Body of pancreas (tissue), 4 donors: Measurements from ENCODE around the gene RBP3. TPM values are rescaled to one million over a fixed set of nuclear protein-coding genes. Genes with fewer than 3 reads are reported as not detected.

Source experiments
- ATAC-seq: fragments of 150-250 bp; one replicate; pipeline ENCODE4 v1.9.1; 2016
- DNase-seq, 4 donors: peaks; one replicate each; pipeline ENCODE4 v3.0.0-alpha.2; 2019
- H3K27ac ChIP-seq, 4 donors: fragments of 200-600 bp; sonication (generic); 1 replicate in 3 of 4; 2 replicates in 1 of 4; pipeline versions ENCODE4 v1.5.1 to v1.6.1; 2016 to 2019; ENCODE audit warnings: mild to moderate bottlenecking in 1 of 4, mixed read lengths in 1 of 4, moderate library complexity in 1 of 4
- H3K27me3 ChIP-seq, 2 donors: fragments of 200-600 bp; sonication (generic); one replicate each; pipeline ENCODE4 v1.6.0; 2016; ENCODE audit warnings: mild to moderate bottlenecking in 1 of 2
- H3K36me3 ChIP-seq, 2 donors: fragments of 200-600 bp; sonication (generic); replicated peaks in 1 of 2; 2 replicates each; pipeline ENCODE4 v1.5.1; 2016; ENCODE audit warnings: low read depth in 2 of 2; ENCODE audit not compliant: insufficient read depth in 1 of 2
- H3K4me1 ChIP-seq: fragments of 200-600 bp; sonication (generic); one replicate; pipeline ENCODE4 v1.6.0; 2016
- H3K4me3 ChIP-seq, 2 donors: fragments of 200-600 bp; sonication (generic); 1 replicate in 1 of 2; 2 replicates in 1 of 2; pipeline ENCODE4 v1.5.1; 2016 to 2019
- H3K9me3 ChIP-seq, 3 donors: fragments of 200-600 bp; sonication (generic); 1 replicate in 2 of 3; 2 replicates in 1 of 3; pipeline ENCODE4 v1.5.1; 2016
- CTCF ChIP-seq, 7 experiments: fragments of 450-650 bp in 4 of 7; fragments of 200-600 bp in 3 of 7; sonication (generic) in 3 of 7; IDR thresholded peaks; one replicate each; pipeline ENCODE4 v1.5.1; 2016 to 2019; ENCODE audit warnings: antibody characterized with exemption in 7 of 7
- POLR2A ChIP-seq, 3 donors: fragments of 450-650 bp; IDR thresholded peaks; one replicate each; pipeline ENCODE4 v1.6.1; 2016; ENCODE audit warnings: antibody characterized with exemption in 3 of 3, mild to moderate bottlenecking in 2 of 3
- WGBS, 2 donors: methylation state at CpG; one replicate each; pipeline ENCODE4 v1.1.5; 2017; 5-methylcytosine and 5-hydroxymethylcytosine counted together
- intact Hi-C: fragments of 100-400 bp; cut with DNase I; formaldehyde crosslinking; loops from one replicate; pipeline ENCODE4 v1.15.1; 2023
- total RNA-seq, 2 donors: library from RNA; depleted of rRNA; stranded (reverse); fragments of >200 nt; gene quantifications; one replicate each; pipeline ENCODE4 v1.1.0, GENCODE V29; 2016

Gene RBP3
- total RNA-seq, 2 donors from 2014 or later: not detected

GRCh38 chr10:47351899-47352815 lies 4.0 kb downstream of the RBP3 start:
- no peak for DNase-seq
- H3K9me3 ChIP-seq: no peaks in the 10 kb centered on the region
- no peaks in the 10 kb centered on the region for H3K4me1 ChIP-seq
- no peaks in the 10 kb centered on the region for H3K36me3 ChIP-seq
- H3K27ac ChIP-seq: no peak overlapping the region
- no peak for TF ChIP-seq POLR2A (IDR thresholded peaks at IDR 0.05)
- no peak for TF ChIP-seq CTCF (IDR thresholded peaks at IDR 0.05)
- intact Hi-C loops: no loop called here
- H3K27me3 ChIP-seq: no peaks in the 10 kb centered on the region
- no peak overlapping the region for H3K4me3 ChIP-seq
- no peak for ATAC-seq
- WGBS, 2 donors: 74 to 79% methylated on average over 12 to 13 of the region's 14 CpGs

GRCh38 chr10:47353351-47353750 lies 5.2 kb downstream of the RBP3 start:
- no peaks in the 10 kb centered on the region for H3K36me3 ChIP-seq
- no peaks in the 10 kb centered on the region for H3K4me1 ChIP-seq
- 78 to 90% methylated on average over 4 to 6 of the region's 6 CpGs for WGBS, 2 donors
- TF ChIP-seq POLR2A (IDR thresholded peaks at IDR 0.05): no peak
- no peak for TF ChIP-seq CTCF (IDR thresholded peaks at IDR 0.05)
- DNase-seq: no peak
- no peaks in the 10 kb centered on the region for H3K9me3 ChIP-seq
- no peak overlapping the region for H3K27ac ChIP-seq
- no peak for ATAC-seq
- H3K27me3 ChIP-seq: no peaks in the 10 kb centered on the region
- H3K4me3 ChIP-seq: no peak overlapping the region
- intact Hi-C loops: no loop called here

- WGBS, 2 donors: 55 to 63% methylated on average over 3 to 4 of the region's 4 CpGs
- no peak overlapping the region for H3K4me3 ChIP-seq
- intact Hi-C loops: no loop called here
- H3K36me3 ChIP-seq: no peaks in the 10 kb centered on the region
- H3K4me1 ChIP-seq: no peaks in the 10 kb centered on the region
- H3K27me3 ChIP-seq: no peaks in the 10 kb centered on the region
- no peak for TF ChIP-seq POLR2A (IDR thresholded peaks at IDR 0.05)
- no peak for TF ChIP-seq CTCF (IDR thresholded peaks at IDR 0.05)
- ATAC-seq (no peak), DNase-seq (no peak)
- no peak overlapping the region for H3K27ac ChIP-seq
- H3K9me3 ChIP-seq: no peaks in the 10 kb centered on the region
Observed at GRCh38 chr10:47354165-47354564, 6.0 kb downstream of the RBP3 start.

- H3K27me3 ChIP-seq: no peaks in the 10 kb centered on the region
- intact Hi-C loops: no loop called here
- ATAC-seq (no peak), DNase-seq (no peak)
- H3K27ac ChIP-seq: no peak overlapping the region
- no peaks in the 10 kb centered on the region for H3K9me3 ChIP-seq
- no peaks in the 10 kb centered on the region for H3K4me1 ChIP-seq
- H3K4me3 ChIP-seq: no peak overlapping the region
- H3K36me3 ChIP-seq: no peaks in the 10 kb centered on the region
- 52 to 73% methylated on average over 1 of the region's 1 CpG for WGBS, 2 donors
- TF ChIP-seq POLR2A (IDR thresholded peaks at IDR 0.05): no peak
Observed at GRCh38 chr10:47354900-47355299, 6.7 kb downstream of the RBP3 start.

GRCh38 chr10:47356708-47357107 lies 8.5 kb downstream of the RBP3 start:
- ATAC-seq (no peak), DNase-seq (no peak)
- 64% methylated on average over 5 of the region's 5 CpGs for WGBS, 2 donors
- H3K36me3 ChIP-seq: no peaks in the 10 kb centered on the region
- TF ChIP-seq POLR2A (IDR thresholded peaks at IDR 0.05): no peak
- TF ChIP-seq CTCF (IDR thresholded peaks at IDR 0.05): no peak
- H3K9me3 ChIP-seq: no peaks in the 10 kb centered on the region
- no peaks in the 10 kb centered on the region for H3K27me3 ChIP-seq
- no peaks in the 10 kb centered on the region for H3K4me1 ChIP-seq
- H3K4me3 ChIP-seq: no peak overlapping the region
- intact Hi-C loops: no loop called here
- no peak overlapping the region for H3K27ac ChIP-seq
